ENCODE results near the gene LRRC34.

Gene LRRC34

DNA sequence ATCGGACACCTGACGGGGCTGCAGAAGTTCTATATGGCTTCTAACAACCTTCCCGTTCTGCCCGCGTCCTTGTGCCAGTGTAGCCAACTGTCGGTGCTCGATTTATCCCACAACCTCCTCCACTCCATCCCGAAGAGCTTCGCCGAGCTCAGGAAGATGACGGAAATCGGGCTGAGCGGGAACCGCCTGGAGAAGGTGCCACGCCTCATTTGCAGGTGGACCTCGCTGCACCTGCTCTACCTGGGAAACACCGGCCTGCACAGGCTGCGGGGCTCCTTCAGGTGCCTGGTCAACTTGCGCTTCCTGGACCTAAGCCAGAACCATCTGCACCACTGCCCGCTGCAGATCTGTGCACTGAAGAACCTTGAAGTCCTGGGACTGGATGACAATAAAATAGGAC is 9.8 kb upstream of the LRRC34 start:
- TF ChIP-seq, protein P1, sequence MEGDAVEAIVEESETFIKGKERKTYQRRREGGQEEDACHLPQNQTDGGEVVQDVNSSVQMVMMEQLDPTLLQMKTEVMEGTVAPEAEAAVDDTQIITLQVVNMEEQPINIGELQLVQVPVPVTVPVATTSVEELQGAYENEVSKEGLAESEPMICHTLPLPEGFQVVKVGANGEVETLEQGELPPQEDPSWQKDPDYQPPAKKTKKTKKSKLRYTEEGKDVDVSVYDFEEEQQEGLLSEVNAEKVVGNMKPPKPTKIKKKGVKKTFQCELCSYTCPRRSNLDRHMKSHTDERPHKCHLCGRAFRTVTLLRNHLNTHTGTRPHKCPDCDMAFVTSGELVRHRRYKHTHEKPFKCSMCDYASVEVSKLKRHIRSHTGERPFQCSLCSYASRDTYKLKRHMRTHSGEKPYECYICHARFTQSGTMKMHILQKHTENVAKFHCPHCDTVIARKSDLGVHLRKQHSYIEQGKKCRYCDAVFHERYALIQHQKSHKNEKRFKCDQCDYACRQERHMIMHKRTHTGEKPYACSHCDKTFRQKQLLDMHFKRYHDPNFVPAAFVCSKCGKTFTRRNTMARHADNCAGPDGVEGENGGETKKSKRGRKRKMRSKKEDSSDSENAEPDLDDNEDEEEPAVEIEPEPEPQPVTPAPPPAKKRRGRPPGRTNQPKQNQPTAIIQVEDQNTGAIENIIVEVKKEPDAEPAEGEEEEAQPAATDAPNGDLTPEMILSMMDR (IDR thresholded peaks at IDR 0.05; ENCODE audit: low read depth, low read length, missing control alignments): no peak
- H3K27me3 ChIP-seq (replicated peaks): no peaks in the 10 kb centered on the region
- H3K4me3 ChIP-seq (ENCODE audit: low read depth, low read length): no peak overlapping the region
- DNase-seq: no peak
- H3K36me3 ChIP-seq (replicated peaks): no peaks in the 10 kb centered on the region
- no peak overlapping the region for H3K27ac ChIP-seq
- in situ Hi-C loops (cut with HindIII; ENCODE audit: low pct_ligation_motif_present, low sequenced_read_pairs): no loop called here

DNA sequence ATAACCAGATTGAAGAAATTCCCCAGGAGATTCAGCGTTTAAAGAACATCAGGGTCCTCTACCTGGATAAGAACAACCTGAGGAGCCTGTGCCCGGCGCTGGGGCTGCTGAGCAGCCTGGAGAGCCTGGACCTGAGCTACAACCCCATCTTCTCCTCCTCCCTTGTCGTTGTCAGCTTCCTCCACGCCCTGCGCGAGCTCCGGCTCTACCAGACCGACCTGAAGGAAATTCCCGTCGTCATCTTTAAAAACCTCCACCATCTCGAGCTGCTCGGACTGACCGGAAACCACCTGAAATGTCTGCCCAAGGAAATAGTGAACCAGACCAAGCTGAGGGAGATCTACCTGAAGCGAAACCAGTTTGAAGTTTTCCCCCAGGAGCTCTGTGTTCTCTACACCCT is 9.4 kb upstream of the LRRC34 start:
- H3K36me3 ChIP-seq (replicated peaks): no peaks in the 10 kb centered on the region
- DNase-seq: no peak
- no peak overlapping the region for H3K27ac ChIP-seq
- H3K4me3 ChIP-seq (ENCODE audit: low read depth, low read length): no peak overlapping the region
- in situ Hi-C loops (cut with HindIII; ENCODE audit: low pct_ligation_motif_present, low sequenced_read_pairs): no loop called here
- H3K27me3 ChIP-seq (replicated peaks): no peaks in the 10 kb centered on the region
- TF ChIP-seq, protein P1 (IDR thresholded peaks at IDR 0.05; ENCODE audit: low read depth, low read length, missing control alignments): no peak

- Histone ChIP-seq H3K36me3 (replicated peaks) (no peaks in the 10 kb centered on the region), H3K4me3 (ENCODE audit: low read depth, low read length) (no peak overlapping the region), H3K27ac (no peak overlapping the region), H3K27me3 (replicated peaks) (no peaks in the 10 kb centered on the region)
- TF ChIP-seq, protein P1 (IDR thresholded peaks at IDR 0.05; ENCODE audit: low read depth, low read length, missing control alignments): no peak
- in situ Hi-C loops (cut with HindIII; ENCODE audit: low pct_ligation_motif_present, low sequenced_read_pairs): no loop called here
- no peak for DNase-seq
These were observed 5.6 kb upstream of the LRRC34 start for GRCh38 chr3:169818316-169818715.

- in situ Hi-C loops (cut with HindIII; ENCODE audit: low pct_ligation_motif_present, low sequenced_read_pairs): no loop called here
- TF ChIP-seq, protein P1 (IDR thresholded peaks at IDR 0.05; ENCODE audit: low read depth, low read length, missing control alignments): no peak
- no peak overlapping the region for H3K4me3 ChIP-seq (ENCODE audit: low read depth, low read length)
- no peaks in the 10 kb centered on the region for H3K27me3 ChIP-seq (replicated peaks)
- H3K27ac ChIP-seq: no peak overlapping the region
- DNase-seq: no peak
- no peaks in the 10 kb centered on the region for H3K36me3 ChIP-seq (replicated peaks)
These were observed 3.0 kb upstream of the LRRC34 start for GRCh38 chr3:169815590-169816150.

DNA sequence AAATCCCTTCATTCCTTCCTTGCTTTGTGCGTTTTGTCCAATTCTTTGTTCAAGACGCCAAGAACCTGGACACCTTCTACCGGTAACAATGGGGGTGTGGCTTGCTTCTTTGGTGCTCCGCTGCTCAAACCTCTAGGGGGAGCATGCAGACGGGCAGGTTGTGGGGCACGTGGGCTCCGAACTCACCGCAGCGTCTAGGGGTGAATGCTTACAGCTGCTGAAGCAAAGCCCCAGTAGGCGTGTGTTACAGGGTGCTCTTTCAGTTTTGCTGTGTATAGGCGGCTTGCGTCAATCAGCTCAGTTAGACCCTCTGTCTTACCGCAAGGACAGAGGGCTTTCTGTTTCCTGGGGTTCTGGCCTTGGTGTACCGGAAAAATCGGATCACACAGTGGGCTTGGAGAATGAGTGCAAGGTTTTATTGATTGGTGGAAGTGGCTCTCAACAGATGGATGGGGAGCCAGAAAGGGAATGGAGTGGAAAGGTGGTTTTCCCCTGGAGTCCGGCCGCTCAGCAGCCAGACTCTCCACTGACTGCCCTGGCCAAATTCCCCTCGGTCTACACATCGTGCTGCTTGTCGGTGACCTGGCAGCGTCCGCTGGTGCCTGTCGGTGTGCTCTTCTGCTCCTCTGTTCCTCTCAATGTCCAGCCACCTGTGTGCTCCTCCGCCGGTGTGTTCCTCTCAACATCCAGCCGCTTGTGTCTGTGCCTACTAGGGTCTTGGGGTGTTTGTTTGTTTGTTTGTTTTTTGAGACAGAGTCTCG is 1.2 kb upstream of the LRRC34 start:
- H3K36me3 ChIP-seq (replicated peaks): no peaks in the 10 kb centered on the region
- DNase-seq: no peak

More for the DNA sequence above, 1.2 kb upstream of the LRRC34 start:
- in situ Hi-C loops (cut with HindIII; ENCODE audit: low pct_ligation_motif_present, low sequenced_read_pairs): no loop called here
- H3K27ac ChIP-seq: no peak overlapping the region
- no peaks in the 10 kb centered on the region for H3K27me3 ChIP-seq (replicated peaks)
- TF ChIP-seq, protein P1 (IDR thresholded peaks at IDR 0.05; ENCODE audit: low read depth, low read length, missing control alignments): peak; percentile 58
- peak overlapping the region; percentile 32 for H3K4me3 ChIP-seq (ENCODE audit: low read depth, low read length)
